Measurements from ENCODE around the gene RAPGEF5.

Gene RAPGEF5

GRCh38 chr7:22357311-22358175, 589 bp upstream of the RAPGEF5 start:
- no peak for DNase-seq (ENCODE audit: low read depth, low spot score)
- H3K27ac ChIP-seq, result no peak overlapping the region
- H3K4me3 ChIP-seq, result no peak overlapping the region
- no peaks in the 10 kb centered on the region for H3K9me3 ChIP-seq (ENCODE audit: low read depth, low read length)
- no peaks in the 10 kb centered on the region for H3K36me3 ChIP-seq (ENCODE audit: insufficient read depth, low read length)
- no peak overlapping the region for H3K9ac ChIP-seq (ENCODE audit: insufficient read length)
- TF ChIP-seq POLR2AphosphoS5 (IDR thresholded peaks at IDR 0.05; ENCODE audit: borderline replicate concordance, low read depth, low read length) (no peak), FOXP2 (optimal IDR thresholded peaks at IDR 0.05; ENCODE audit: control extremely low read depth, extremely low read length, insufficient read depth) (no peak), EZH2 (IDR thresholded peaks at IDR 0.05) (peak; percentile 36)

GRCh38 chr7:22356010-22356691, 803 bp downstream of the RAPGEF5 start:
- H3K27ac ChIP-seq, result no peak overlapping the region
- no peak for DNase-seq (ENCODE audit: low read depth, low spot score)
- no peaks in the 10 kb centered on the region for H3K9me3 ChIP-seq (ENCODE audit: low read depth, low read length)
- no peak overlapping the region for H3K4me3 ChIP-seq
- no peak for TF ChIP-seq EZH2 (IDR thresholded peaks at IDR 0.05)
- TF ChIP-seq POLR2AphosphoS5 (IDR thresholded peaks at IDR 0.05; ENCODE audit: borderline replicate concordance, low read depth, low read length), result no peak
- TF ChIP-seq FOXP2 (optimal IDR thresholded peaks at IDR 0.05; ENCODE audit: control extremely low read depth, extremely low read length, insufficient read depth), result no peak
- no peak overlapping the region for H3K9ac ChIP-seq (ENCODE audit: insufficient read length)
- H3K36me3 ChIP-seq (ENCODE audit: insufficient read depth, low read length), result no peaks in the 10 kb centered on the region

- Histone ChIP-seq H3K9ac (ENCODE audit: insufficient read length) (no peak overlapping the region), H3K9me3 (ENCODE audit: low read depth, low read length) (no peaks in the 10 kb centered on the region), H3K27ac (no peak overlapping the region), H3K36me3 (ENCODE audit: insufficient read depth, low read length) (no peaks in the 10 kb centered on the region), H3K4me3 (no peak overlapping the region)
- TF ChIP-seq EZH2 (IDR thresholded peaks at IDR 0.05) (no peak), POLR2AphosphoS5 (IDR thresholded peaks at IDR 0.05; ENCODE audit: borderline replicate concordance, low read depth, low read length) (no peak), FOXP2 (optimal IDR thresholded peaks at IDR 0.05; ENCODE audit: control extremely low read depth, extremely low read length, insufficient read depth) (no peak)
- DNase-seq (ENCODE audit: low read depth, low spot score), result no peak
Observed at GRCh38 chr7:22355620-22356009, 1.3 kb downstream of the RAPGEF5 start.

- no peak overlapping the region for H3K4me3 ChIP-seq
- TF ChIP-seq EZH2 (IDR thresholded peaks at IDR 0.05) (no peak), FOXP2 (optimal IDR thresholded peaks at IDR 0.05; ENCODE audit: control extremely low read depth, extremely low read length, insufficient read depth) (no peak), POLR2AphosphoS5 (IDR thresholded peaks at IDR 0.05; ENCODE audit: borderline replicate concordance, low read depth, low read length) (no peak)
- no peak overlapping the region for H3K27ac ChIP-seq
- no peaks in the 10 kb centered on the region for H3K36me3 ChIP-seq (ENCODE audit: insufficient read depth, low read length)
- H3K9me3 ChIP-seq (ENCODE audit: low read depth, low read length), result no peaks in the 10 kb centered on the region
- no peak for DNase-seq (ENCODE audit: low read depth, low spot score)
- H3K9ac ChIP-seq (ENCODE audit: insufficient read length), result no peak overlapping the region
Observed at GRCh38 chr7:22354462-22354861, 2.5 kb downstream of the RAPGEF5 start.

- Histone ChIP-seq H3K9ac (ENCODE audit: insufficient read length) (no peak overlapping the region), H3K36me3 (ENCODE audit: insufficient read depth, low read length) (no peaks in the 10 kb centered on the region), H3K9me3 (ENCODE audit: low read depth, low read length) (no peaks in the 10 kb centered on the region), H3K27ac (no peak overlapping the region), H3K4me3 (no peak overlapping the region)
- TF ChIP-seq POLR2AphosphoS5 (IDR thresholded peaks at IDR 0.05; ENCODE audit: borderline replicate concordance, low read depth, low read length), result no peak
- no peak for TF ChIP-seq EZH2 (IDR thresholded peaks at IDR 0.05)
- no peak for TF ChIP-seq FOXP2 (optimal IDR thresholded peaks at IDR 0.05; ENCODE audit: control extremely low read depth, extremely low read length, insufficient read depth)
- no peak for DNase-seq (ENCODE audit: low read depth, low spot score)
Observed at GRCh38 chr7:22352887-22353286, 4.1 kb downstream of the RAPGEF5 start.

GRCh38 chr7:22351878-22352277, 5.1 kb downstream of the RAPGEF5 start:
- no peak overlapping the region for H3K4me3 ChIP-seq
- TF ChIP-seq EZH2 (IDR thresholded peaks at IDR 0.05) (no peak), POLR2AphosphoS5 (IDR thresholded peaks at IDR 0.05; ENCODE audit: borderline replicate concordance, low read depth, low read length) (no peak), FOXP2 (optimal IDR thresholded peaks at IDR 0.05; ENCODE audit: control extremely low read depth, extremely low read length, insufficient read depth) (no peak)
- H3K9ac ChIP-seq (ENCODE audit: insufficient read length), result no peak overlapping the region
- no peaks in the 10 kb centered on the region for H3K36me3 ChIP-seq (ENCODE audit: insufficient read depth, low read length)
- no peak for DNase-seq (ENCODE audit: low read depth, low spot score)
- no peak overlapping the region for H3K27ac ChIP-seq
- H3K9me3 ChIP-seq (ENCODE audit: low read depth, low read length), result no peaks in the 10 kb centered on the region

GRCh38 chr7:22351329-22351692, 5.6 kb downstream of the RAPGEF5 start:
- Histone ChIP-seq H3K9ac (ENCODE audit: insufficient read length) (no peak overlapping the region), H3K27ac (no peak overlapping the region), H3K36me3 (ENCODE audit: insufficient read depth, low read length) (no peaks in the 10 kb centered on the region), H3K9me3 (ENCODE audit: low read depth, low read length) (no peaks in the 10 kb centered on the region), H3K4me3 (no peak overlapping the region)
- TF ChIP-seq POLR2AphosphoS5 (IDR thresholded peaks at IDR 0.05; ENCODE audit: borderline replicate concordance, low read depth, low read length) (no peak), EZH2 (IDR thresholded peaks at IDR 0.05) (no peak), FOXP2 (optimal IDR thresholded peaks at IDR 0.05; ENCODE audit: control extremely low read depth, extremely low read length, insufficient read depth) (no peak)
- DNase-seq (ENCODE audit: low read depth, low spot score), result no peak

GRCh38 chr7:22350466-22351328, 6.3 kb downstream of the RAPGEF5 start:
- H3K36me3 ChIP-seq (ENCODE audit: insufficient read depth, low read length), result no peaks in the 10 kb centered on the region

More at GRCh38 chr7:22350466-22351328, 6.3 kb downstream of the RAPGEF5 start:
- Histone ChIP-seq H3K9ac (ENCODE audit: insufficient read length) (no peak overlapping the region), H3K9me3 (ENCODE audit: low read depth, low read length) (no peaks in the 10 kb centered on the region), H3K27ac (no peak overlapping the region), H3K4me3 (no peak overlapping the region)
- TF ChIP-seq EZH2 (IDR thresholded peaks at IDR 0.05) (no peak), FOXP2 (optimal IDR thresholded peaks at IDR 0.05; ENCODE audit: control extremely low read depth, extremely low read length, insufficient read depth) (no peak)
- no peak for DNase-seq (ENCODE audit: low read depth, low spot score)
